Smooth muscle cell of the brain vasculature (primary cell): Measurements from ENCODE around the gene DDX5.
A peak's percentile ranks its signal among the peaks of the same experiment; 100 is the strongest.

ENCODE experiments used
- DNase-seq: peaks from one replicate; pipeline ENCODE4 v3.0.0-alpha.2; 2012; ENCODE audit warnings: low read depth, low spot score

The DDX5 gene

GRCh38 chr17:64448665-64449512, 57.2 kb downstream of the DDX5 start, which contains the start of gene MILR1:
Gene MILR1, plus strand, starts transcription at chr17:64449115. Its CDS starts 54 bp downstream, at chr17:64449169.
- peak; percentile 44 for DNase-seq
